ENCODE data around the gene SLC8B1. TPM values are rescaled to one million over a fixed set of nuclear protein-coding genes. Genes with fewer than 3 reads are reported as not detected.

The SLC8B1 gene
- total and polyA plus RNA-seq, 8 donors, result 10.5 to 40.1 (median 12.9) TPM

Small RNA genes lying within 50 kb of the gene (microRNA-seq; reads per million reads assigned to microRNA genes)
- 0 to 0.27 reads per million in 2 donors for gene MIR6762

Other genes starting within 250 kb of the SLC8B1 start
- gene RASAL1, start 199.3 kb downstream of the SLC8B1 start, total RNA-seq, result under 1 TPM; 0.17 to 0.24 TPM
- gene RASAL1, start 199.3 kb downstream of the SLC8B1 start, polyA plus RNA-seq (ENCODE audit: insufficient read length in 6 of 6), result under 1 TPM; 0.16 to 0.46 (median 0.25) TPM
- 1 to 10 TPM in 1 of 2 donors, not detected in 1; 4.3 TPM for gene CFAP73, start 185.4 kb downstream of the SLC8B1 start, total RNA-seq
- gene CFAP73, start 185.4 kb downstream of the SLC8B1 start, polyA plus RNA-seq (ENCODE audit: insufficient read length in 6 of 6), result 1 to 10 TPM in 5 of 6 donors, under 1 TPM in 1; 0.66 to 5.4 (median 3.5) TPM
- 10 to 100 TPM; 42.0 to 61.1 TPM for gene DDX54, start 149.6 kb downstream of the SLC8B1 start, total RNA-seq
- gene DDX54, start 149.6 kb downstream of the SLC8B1 start, polyA plus RNA-seq (ENCODE audit: insufficient read length in 6 of 6), result 10 to 100 TPM; 47.9 to 73.6 (median 62.9) TPM
- 10 to 100 TPM; 16.7 to 17.3 TPM for gene RITA1, start 149.4 kb downstream of the SLC8B1 start, total RNA-seq
- gene RITA1, start 149.4 kb downstream of the SLC8B1 start, polyA plus RNA-seq (ENCODE audit: insufficient read length in 6 of 6), result 10 to 100 TPM in 4 of 6 donors, 1 to 10 TPM in 2; 9.1 to 14.4 (median 10.9) TPM
- gene TPCN1, start 113.6 kb downstream of the SLC8B1 start, total RNA-seq, result 10 to 100 TPM; 39.6 to 54.1 TPM
- 10 to 100 TPM; 24.7 to 41.5 (median 34.3) TPM for gene TPCN1, start 113.6 kb downstream of the SLC8B1 start, polyA plus RNA-seq (ENCODE audit: insufficient read length in 6 of 6)
- 10 to 100 TPM; 48.7 to 75.0 TPM for gene PLBD2, start 23.5 kb upstream of the SLC8B1 start, total RNA-seq
- gene PLBD2, start 23.5 kb upstream of the SLC8B1 start, polyA plus RNA-seq (ENCODE audit: insufficient read length in 6 of 6), result 10 to 100 TPM; 17.7 to 21.9 (median 20.0) TPM
- gene SDS, start 68.8 kb upstream of the SLC8B1 start, total RNA-seq, result 1 to 10 TPM; 1.5 to 3.2 TPM
- gene SDS, start 68.8 kb upstream of the SLC8B1 start, polyA plus RNA-seq (ENCODE audit: insufficient read length in 6 of 6), result under 1 TPM; 0.31 to 0.62 (median 0.41) TPM
- 10 to 100 TPM; 12.9 to 13.8 TPM for gene SDSL, start 87.3 kb upstream of the SLC8B1 start, total RNA-seq
- 1 to 10 TPM; 4.2 to 6.0 (median 4.7) TPM for gene SDSL, start 87.3 kb upstream of the SLC8B1 start, polyA plus RNA-seq (ENCODE audit: insufficient read length in 6 of 6)
- not detected for gene LHX5, start 136.8 kb upstream of the SLC8B1 start, total RNA-seq
- not detected for gene LHX5, start 136.8 kb upstream of the SLC8B1 start, polyA plus RNA-seq (ENCODE audit: insufficient read length in 6 of 6)

Data from left lung (tissue), 8 donors.